Calu3 (cell line): ENCODE measurements around the gene TBC1D1. TPM values are rescaled to one million over a fixed set of nuclear protein-coding genes. Genes with fewer than 3 reads are reported as not detected.
A peak's percentile ranks its signal among the peaks of the same experiment; 100 is the strongest.

Experiments
- BruUV-seq: library from RNA; stranded (reverse); fragments of 400-500 nt; replicated peaks from 2 replicates; lab custom pipeline; 2021; lab: Mats Ljungman, UMichigan
- CTCF ChIA-PET: fragments of 300-600 bp; sonication (Branson Sonifier 250); formaldehyde crosslinking; loops from one replicate; lab custom pipeline; 2022; ENCODE audit warnings: antibody characterized with exemption; lab: Charles Lee
- DNase-seq: peaks from one replicate; pipeline ENCODE4 v3.0.0; 2022
- H3K27ac Mint-ChIP-seq: one replicate; pipeline ENCODE4 v1.8.0; 2022; ENCODE audit warnings: mixed read lengths; ENCODE audit not compliant: unreplicated experiment
- H3K27me3 Mint-ChIP-seq: one replicate; pipeline ENCODE4 v1.8.0; 2022; ENCODE audit warnings: mixed read lengths; ENCODE audit not compliant: unreplicated experiment
- H3K36me3 Mint-ChIP-seq: one replicate; pipeline ENCODE4 v1.8.0; 2022; ENCODE audit warnings: mild to moderate bottlenecking, moderate library complexity, mixed read lengths; ENCODE audit not compliant: insufficient read depth, unreplicated experiment
- H3K4me1 Mint-ChIP-seq: one replicate; pipeline ENCODE4 v1.8.0; 2022; ENCODE audit warnings: mild to moderate bottlenecking, low read depth, mixed read lengths; ENCODE audit not compliant: unreplicated experiment
- H3K4me3 Mint-ChIP-seq: one replicate; pipeline ENCODE4 v1.8.0; 2022; ENCODE audit warnings: mild to moderate bottlenecking, low read depth, moderate library complexity, mixed read lengths; ENCODE audit not compliant: unreplicated experiment
- H3K9me3 Mint-ChIP-seq: one replicate; pipeline ENCODE4 v1.8.0; 2022; ENCODE audit warnings: low read depth, mixed read lengths; ENCODE audit not compliant: unreplicated experiment
- CTCF ChIP-seq: fragments of 200-600 bp; IDR thresholded peaks from one replicate; pipeline ENCODE4 v1.8.0; 2022; ENCODE audit warnings: antibody characterized with exemption; ENCODE audit not compliant: unreplicated experiment
- intact Hi-C: fragments of 100-400 bp; cut with micrococcal nuclease; formaldehyde crosslinking; loops from one replicate; pipeline ENCODE4 v1.10.0; 2022; ENCODE audit not compliant: unreplicated experiment
- total RNA-seq: library from RNA; stranded (reverse); gene quantifications from 2 replicates; pipeline ENCODE4 v1.2.3, GENCODE V29; 2022

TBC1D1 gene
- total RNA-seq, 1 experiment from 2014 or later: 39.8 TPM

DNA sequence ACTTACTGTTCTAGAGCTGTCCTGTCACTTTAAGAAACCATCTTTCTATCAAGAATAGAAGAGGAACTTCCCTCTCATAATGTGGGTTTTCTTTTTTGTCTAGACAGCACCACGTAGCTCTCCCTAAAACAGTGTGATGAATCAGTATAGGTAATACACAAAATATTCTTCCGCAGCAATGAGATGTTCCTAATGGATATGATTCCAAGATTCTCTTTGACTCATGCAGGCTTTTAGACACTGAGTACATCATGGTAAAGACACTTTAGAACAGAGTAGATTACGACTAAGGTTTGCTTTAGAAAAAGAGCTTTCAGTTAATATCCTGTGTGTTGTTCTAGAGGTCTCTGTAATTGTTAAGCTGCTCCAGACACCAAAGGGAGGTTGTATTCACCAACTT is 139.1 kb downstream of the TBC1D1 start:
- CTCF ChIA-PET: no interaction called here
- no peaks in the 10 kb centered on the region for H3K4me1 Mint-ChIP-seq
- intact Hi-C loops: loop anchor here (5.0 to 10.0 kb wide), 2 partner anchors 48 to 575 kb away; a partner anchor contains a TSS
- H3K27me3 Mint-ChIP-seq: no peaks in the 10 kb centered on the region
- H3K36me3 Mint-ChIP-seq: no peaks in the 10 kb centered on the region
- no peak for DNase-seq
- no peak overlapping the region for H3K4me3 Mint-ChIP-seq
- H3K27ac Mint-ChIP-seq: no peak overlapping the region
- no TSS peak for BruUV-seq
- no peaks in the 10 kb centered on the region for H3K9me3 Mint-ChIP-seq
- no peak for TF ChIP-seq CTCF

GRCh38 chr4:38034986-38035882 is 144.3 kb downstream of the TBC1D1 start:
- TF ChIP-seq CTCF: peak; percentile 24
- intact Hi-C loops: loop anchor here (2.0 to 10.0 kb wide), 3 partner anchors 53 to 580 kb away; a partner anchor contains a TSS
- CTCF ChIA-PET: interaction anchor here (0.5 to 1.1 kb wide), 2 partner anchors 156 to 233 kb away, joined by 8 read pairs; no protein-coding TSS in a partner anchor
- no peak overlapping the region for H3K27ac Mint-ChIP-seq
- H3K4me1 Mint-ChIP-seq: no peaks in the 10 kb centered on the region
- H3K9me3 Mint-ChIP-seq: no peaks in the 10 kb centered on the region
- no peaks in the 10 kb centered on the region for H3K27me3 Mint-ChIP-seq
- BruUV-seq: no TSS peak
- H3K36me3 Mint-ChIP-seq: no peaks in the 10 kb centered on the region
- no peak overlapping the region for H3K4me3 Mint-ChIP-seq
- DNase-seq: peak; percentile 55

DNA sequence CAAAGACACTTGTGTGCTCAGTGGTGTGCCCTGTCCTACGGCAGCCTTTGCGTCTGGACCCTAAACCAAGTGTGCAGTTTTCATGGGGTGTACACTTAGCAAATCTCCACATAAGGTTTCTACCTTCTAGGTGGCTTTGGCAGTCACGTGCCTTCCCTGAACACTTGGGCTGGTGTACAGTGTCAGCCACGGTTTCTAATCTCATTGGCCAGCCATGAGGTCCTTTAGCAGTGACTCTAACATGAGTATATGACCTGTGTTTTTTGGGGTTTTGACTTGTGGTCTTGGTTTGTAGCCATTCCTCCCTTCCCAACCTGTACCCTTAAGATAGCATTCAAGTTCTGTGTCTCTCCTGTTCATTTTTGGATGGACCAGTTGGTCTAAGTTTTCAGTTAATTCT is 145.7 kb downstream of the TBC1D1 start:
- CTCF ChIA-PET: no interaction called here
- no peak for DNase-seq
- no peak overlapping the region for H3K4me3 Mint-ChIP-seq
- intact Hi-C loops: loop anchor here (10.0 kb wide), 1 partner anchor 582 kb away; a partner anchor contains a TSS
- no peaks in the 10 kb centered on the region for H3K9me3 Mint-ChIP-seq
- no peaks in the 10 kb centered on the region for H3K27me3 Mint-ChIP-seq
- BruUV-seq: no TSS peak
- H3K27ac Mint-ChIP-seq: no peak overlapping the region
- no peaks in the 10 kb centered on the region for H3K36me3 Mint-ChIP-seq
- no peaks in the 10 kb centered on the region for H3K4me1 Mint-ChIP-seq
- no peak for TF ChIP-seq CTCF

GRCh38 chr4:38037612-38038011 is 146.7 kb downstream of the TBC1D1 start:
- intact Hi-C loops: loop anchor here (10.0 kb wide), 1 partner anchor 583 kb away; a partner anchor contains a TSS
- no peak for TF ChIP-seq CTCF
- no peak for DNase-seq
- Mint-ChIP-seq H3K9me3 (no peaks in the 10 kb centered on the region), H3K4me3 (no peak overlapping the region), H3K27ac (no peak overlapping the region), H3K4me1 (no peaks in the 10 kb centered on the region), H3K36me3 (no peaks in the 10 kb centered on the region), H3K27me3 (no peaks in the 10 kb centered on the region)
- BruUV-seq: no TSS peak
- CTCF ChIA-PET: no interaction called here
